SH-SY5Y (cell line): Measurements from ENCODE around the gene CPA5.
A peak's percentile ranks its signal among the peaks of the same experiment; 100 is the strongest.

Source experiments
- GATA2 ChIP-seq: IDR thresholded peaks from 2 replicates; pipeline ENCODE4 v1.6.1; 2011; ENCODE audit warnings: mild to moderate bottlenecking, low read depth, low read length
- GATA3 ChIP-seq: IDR thresholded peaks from 2 replicates; pipeline ENCODE4 v1.6.1; 2011; ENCODE audit warnings: low read depth, mild to moderate bottlenecking, low read length, moderate library complexity

- TF ChIP-seq GATA2 (peak; percentile 76), GATA3 (no peak)
Observed at GRCh38 chr7:130379921-130380860, 35.6 kb downstream of the CPA5 start, which contains the start of gene CPA1.
